AML-193 (cell line): ENCODE measurements around the gene BUB3.

ENCODE experiments used
- DNase-seq, 2 experiments: peaks; one replicate each; lab custom pipeline; 2025; lab: John Stamatoyannopoulos, UW

Gene BUB3, protein sequence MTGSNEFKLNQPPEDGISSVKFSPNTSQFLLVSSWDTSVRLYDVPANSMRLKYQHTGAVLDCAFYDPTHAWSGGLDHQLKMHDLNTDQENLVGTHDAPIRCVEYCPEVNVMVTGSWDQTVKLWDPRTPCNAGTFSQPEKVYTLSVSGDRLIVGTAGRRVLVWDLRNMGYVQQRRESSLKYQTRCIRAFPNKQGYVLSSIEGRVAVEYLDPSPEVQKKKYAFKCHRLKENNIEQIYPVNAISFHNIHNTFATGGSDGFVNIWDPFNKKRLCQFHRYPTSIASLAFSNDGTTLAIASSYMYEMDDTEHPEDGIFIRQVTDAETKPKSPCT

DNA sequence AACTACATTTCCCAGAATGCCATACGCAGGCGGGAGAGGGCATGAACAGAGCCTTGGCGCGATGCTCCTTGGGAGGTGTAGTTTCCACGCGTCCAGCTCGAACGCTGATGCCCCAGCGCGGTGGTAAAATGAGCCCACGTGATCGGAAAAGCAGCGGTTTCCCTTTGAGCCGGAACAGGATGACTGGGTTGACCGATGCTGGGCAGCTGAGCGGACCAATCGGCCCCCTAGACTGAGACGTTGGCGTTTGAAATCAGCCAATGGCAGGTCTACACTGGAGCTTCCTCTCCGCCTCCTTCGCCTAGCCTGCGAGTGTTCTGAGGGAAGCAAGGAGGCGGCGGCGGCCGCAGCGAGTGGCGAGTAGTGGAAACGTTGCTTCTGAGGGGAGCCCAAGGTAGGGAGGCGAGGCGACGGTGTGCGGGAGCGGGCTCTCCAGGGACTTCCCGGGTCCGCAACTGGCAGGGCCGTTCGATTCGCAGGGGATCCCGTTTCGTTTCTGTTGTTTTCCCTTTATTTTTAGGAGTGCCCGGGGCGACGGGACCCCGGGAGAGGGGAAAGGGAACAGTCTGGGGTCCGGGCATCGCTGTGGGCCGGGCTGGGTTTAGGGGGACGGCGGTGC lies at the start of gene BUB3:
Gene BUB3, plus strand, starts transcription at position 311 of the 619 bp plus-strand sequence. CDS start 516 bp downstream, outside the sequence.
- peak; percentile 98 for DNase-seq

DNA sequence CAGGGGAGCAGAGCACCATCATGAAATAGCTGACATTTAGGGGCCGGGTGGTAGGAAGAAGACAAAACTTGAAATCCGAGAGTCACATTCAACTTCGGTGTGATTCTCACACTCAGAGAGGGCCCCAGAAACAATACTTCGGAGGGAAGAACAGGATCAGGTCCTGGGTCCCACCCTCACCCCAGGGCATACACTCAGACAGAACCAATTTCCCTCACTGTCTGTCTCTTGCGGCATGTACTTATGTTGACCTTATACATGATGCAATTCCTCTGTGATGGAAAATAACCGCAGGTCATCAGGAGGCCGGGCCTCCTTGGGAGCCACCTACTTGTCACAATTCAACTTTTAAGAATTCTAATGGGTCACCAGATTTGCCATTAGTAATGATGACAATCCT lies 44.7 kb upstream of the BUB3 start:
- DNase-seq, result no peak

DNA sequence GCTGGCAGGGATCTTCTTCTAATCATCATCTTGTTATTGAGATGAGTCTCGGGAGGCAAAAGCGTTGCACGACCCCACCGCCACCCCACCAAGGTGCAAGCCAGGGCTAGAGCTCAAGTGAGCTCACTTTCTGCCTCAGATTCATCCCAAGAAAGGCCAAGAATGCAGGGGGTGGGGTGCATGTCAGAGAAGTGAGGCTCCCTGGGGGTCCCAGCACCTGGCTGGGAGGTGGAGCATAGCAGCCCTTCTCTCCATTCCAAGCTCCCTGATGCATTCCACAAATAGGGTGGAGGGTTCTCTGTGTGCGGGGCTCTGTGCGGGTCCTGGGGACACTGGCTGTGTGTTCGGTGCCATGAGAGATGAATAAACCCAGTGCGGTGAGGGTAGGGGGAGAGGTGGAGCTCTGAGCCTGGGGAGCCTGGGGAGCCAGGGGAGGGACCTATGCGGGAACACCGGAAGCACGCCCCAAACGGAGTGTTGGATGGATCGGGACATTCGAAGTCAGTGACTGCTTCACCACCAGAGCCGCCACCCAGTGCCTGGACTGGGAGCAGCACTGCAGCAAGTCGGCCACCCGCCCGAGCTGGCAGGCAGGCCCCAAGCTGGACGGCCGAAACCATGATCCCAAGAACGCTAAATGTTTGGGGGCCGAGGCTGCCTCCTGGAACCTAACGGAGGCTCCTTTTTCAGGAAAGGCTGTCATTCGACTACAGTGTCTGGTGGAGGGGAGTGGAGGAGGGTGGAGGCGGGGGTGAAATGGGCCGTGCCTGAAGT lies 36.4 kb upstream of the BUB3 start:
- no peak for DNase-seq

DNA sequence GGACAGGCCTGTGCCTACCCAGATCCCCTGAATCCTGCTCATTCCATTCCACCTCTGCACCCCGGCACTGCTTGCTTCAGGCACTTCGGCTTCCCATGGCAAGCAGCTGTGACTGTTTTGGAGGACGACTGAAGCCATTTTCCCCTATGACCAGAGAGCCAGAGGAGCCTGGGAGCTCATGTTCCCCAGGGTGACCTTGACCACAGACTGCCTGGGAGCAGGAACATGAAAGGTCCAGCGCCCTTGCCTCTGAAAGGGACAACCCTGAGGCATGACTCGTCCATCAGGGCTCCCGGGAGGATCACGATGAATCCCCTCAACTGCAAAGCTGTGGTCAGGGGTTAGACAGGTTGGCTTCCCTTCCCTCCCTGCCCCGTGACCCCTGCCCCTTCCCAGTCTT lies 35.1 kb upstream of the BUB3 start:
- DNase-seq, result no peak

DNA sequence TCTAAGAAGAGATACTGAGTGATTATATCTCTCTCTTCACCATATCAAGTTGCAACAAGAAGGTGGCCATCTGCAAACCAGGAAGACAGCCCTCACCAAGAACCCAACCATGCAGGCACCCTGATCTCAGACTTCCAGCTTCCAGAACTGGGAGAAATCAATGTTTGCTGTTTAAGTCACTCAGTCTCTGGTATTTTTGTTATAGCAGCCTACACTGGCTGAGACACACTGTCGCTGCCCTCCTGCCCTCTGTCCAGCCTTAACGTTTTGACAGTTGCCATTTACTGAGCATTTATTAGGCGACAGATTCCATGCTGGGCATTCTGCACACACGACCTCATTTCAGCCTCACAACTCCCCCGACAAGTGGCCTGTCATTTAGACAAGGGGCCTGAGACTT lies 28.0 kb upstream of the BUB3 start:
- DNase-seq, result no peak

DNA sequence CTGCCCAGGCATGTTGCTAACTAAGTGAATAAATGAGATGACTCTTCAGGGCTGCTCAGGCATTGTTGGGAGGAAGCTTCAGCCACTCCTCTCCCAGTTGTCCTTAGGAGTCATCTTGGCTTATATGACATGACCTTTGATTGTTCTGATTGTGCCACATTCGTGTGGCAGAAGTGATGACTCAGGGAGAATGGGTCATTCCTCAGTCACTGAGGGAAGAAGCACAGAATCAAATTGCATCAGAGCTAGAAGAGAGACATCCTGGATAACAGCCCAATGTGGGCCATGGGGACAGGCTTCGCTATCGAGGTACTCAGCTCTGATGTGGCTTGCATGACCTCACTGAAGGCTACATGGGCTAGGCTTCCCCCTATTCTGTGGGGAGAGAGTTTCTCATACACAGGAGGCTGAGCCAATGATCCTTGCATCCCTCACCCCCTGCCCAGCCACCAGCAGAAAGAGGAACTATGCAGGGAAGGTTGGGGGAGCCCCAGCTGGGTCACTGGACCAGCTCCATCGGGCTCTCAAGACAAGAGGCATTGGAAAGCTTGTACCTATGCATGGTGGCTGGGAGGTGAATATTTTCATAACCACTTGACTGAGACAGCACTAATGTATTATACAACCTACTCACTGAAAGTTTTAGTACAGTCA lies 24.5 kb upstream of the BUB3 start:
- no peak for DNase-seq

DNA sequence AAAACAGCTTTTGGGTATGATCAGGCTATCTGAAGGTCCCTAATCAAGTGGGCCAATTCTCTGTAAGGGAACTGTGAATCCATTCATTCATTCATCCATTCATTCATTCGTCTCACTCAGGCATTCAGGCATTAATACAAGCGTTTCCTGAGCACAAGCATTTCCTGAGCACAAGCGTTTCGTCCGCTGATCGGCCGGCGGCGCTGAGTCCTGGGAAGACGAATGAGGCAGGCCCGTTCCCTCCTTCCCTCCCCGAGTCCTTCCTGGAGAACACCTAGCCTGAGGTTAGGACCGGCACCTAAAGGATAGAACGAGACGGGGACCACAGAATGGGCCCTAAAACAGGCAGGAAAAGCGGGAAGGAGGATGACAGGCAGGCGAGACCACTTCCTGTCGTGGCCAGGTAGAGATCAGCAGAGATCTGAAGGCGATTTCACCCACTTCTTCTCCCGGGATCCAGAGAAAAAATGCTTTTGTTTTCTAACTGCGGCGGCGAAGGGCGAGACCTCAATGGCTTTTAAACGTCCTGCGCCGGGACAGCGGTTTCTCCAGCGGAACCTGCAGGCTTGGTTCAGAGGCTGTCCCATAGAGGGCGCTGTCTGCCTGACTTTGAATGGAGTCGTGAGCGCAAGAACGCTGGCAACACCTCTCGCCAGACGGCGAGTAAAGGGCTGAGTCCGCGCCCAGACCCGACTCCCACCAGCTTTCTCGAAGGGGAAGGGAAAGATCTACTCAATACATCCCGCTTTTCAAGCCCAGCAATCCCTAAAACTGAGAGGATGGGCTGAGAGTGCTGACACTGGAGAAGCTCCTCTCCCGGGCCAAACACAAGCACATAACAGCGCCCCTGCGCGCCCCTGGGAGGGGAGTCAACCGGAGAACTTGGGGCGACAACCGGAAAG lies 21.4 kb upstream of the BUB3 start:
- no peak for DNase-seq

DNA sequence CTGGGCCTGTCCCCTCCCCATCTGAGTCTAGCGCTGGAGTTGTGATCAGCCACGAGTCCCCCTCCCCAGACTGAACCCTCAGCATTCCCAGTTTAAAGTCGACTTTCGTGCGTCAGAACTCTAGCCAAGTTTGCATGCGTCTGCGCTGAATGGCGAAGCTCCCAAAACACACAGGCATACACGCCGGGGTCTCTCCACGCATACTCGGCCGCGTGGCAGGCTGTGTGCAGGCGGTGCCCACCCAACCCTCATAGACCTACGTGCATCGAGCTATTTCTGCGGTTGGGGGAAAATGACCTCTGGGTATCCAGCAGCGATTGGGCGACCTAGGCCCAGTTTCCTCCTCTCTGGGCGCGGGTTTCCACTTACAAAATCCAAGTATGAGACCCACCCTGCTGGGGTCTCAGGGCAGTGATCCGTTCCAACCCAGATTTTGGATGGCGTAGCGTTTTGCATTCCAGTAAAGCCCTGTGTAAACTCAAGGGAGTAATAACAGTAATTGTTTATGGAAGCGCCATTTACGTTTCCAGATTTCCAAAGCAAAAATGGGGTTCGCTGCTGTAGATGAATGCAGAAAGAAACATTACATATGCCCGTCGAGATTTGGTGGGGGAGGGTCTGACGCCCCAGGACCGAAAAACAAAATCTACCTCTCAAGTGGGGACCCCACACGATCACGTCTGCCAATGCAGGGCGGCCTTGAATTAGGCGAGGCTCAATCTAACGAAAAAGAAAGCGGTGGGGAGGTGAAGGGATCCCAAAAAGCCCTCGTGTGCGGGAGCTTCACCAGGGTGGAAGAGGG lies 20.5 kb upstream of the BUB3 start:
- DNase-seq, result no peak

DNA sequence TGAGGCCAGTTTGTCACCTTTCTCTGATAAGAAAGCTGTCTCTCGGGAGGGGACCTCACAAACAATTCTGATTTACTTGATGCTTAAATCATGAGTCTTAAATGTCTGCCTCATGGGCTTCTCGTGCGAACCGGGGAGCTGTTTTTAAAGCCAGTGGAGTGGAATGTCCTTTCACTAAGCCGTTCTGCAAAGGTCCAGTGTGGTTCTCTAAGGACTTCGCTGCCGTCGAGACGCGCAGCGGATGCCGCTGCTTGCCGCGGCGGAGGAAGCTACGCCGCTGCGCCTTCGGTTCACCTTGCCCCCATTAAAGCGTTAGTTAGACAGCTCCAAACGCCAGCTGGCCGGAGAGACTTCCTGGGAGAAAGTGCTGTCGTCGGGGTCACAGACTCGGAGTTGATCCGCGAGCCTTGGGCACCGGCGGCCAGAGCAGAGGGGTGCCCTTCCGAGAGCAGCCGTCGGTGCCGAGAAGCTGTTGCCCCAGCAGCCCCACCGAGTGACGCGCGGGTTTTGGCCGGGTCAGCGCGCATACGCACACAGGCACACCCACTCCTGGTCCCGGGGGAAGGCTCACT lies 19.8 kb upstream of the BUB3 start:
- no peak for DNase-seq

DNA sequence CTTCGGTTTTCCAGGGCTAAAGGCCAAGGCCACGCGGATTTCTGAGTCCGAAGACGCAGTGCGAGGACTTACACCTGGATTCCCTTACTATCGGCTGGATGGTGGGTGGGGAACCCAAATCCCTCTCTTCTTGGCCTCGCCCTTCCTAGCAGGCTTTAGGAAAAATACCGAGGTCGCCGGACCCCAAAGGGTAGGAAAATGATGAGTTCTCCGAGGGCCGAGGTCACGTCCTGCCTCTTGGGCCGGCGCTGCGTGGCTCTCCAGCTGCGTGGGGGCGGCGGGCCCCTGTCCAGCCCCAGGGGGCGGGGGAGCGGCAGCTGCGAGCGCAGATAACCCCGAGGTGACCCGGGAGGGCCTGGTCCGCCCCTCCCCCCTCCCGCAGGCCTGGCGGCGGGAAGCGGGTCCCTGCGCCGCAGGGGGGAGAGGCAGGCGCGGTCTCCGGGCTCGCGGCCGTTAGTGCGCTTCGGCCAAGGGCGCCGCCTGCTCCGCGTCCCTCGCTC lies 19.2 kb upstream of the BUB3 start:
- no peak for DNase-seq

DNA sequence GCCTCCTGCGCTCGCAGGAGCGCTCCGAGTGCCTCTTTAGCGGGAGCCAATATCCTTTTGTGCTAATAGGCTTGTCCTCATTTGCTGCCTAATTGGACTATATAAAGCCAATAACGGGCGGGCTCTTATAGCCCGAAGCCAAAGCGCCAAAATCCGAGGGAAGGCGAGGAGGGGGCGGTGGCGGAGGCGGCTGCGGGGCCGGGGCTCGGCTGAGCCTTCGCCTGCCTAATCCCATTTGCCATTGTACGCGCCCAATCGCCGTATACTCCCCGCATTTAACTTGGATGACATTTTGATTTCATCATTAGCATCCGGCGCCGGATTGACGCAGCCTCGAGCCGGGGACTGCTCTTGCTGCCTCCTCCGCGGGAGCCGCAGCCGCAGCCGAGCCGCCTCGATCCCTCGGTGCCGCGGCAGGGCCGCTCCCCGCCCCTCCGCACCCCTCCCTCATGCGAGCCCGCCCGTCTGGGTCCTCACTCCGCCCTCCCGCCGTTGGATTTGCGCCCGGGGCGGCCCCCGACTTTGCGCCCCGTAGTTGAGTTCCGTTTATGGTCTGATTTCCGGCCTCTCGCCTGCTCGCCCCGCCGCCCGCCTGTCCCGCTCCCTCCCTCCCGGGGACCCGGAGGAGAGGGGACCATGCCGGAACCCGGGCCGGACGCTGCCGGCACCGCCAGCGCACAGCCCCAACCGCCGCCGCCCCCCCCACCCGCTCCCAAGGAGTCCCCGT lies 18.6 kb upstream of the BUB3 start, which contains the start of gene HMX3:
Gene HMX3, plus strand, starts transcription at position 556 of the 727 bp plus-strand sequence. Its CDS starts 81 bp downstream, at position 637.
- no peak for DNase-seq

DNA sequence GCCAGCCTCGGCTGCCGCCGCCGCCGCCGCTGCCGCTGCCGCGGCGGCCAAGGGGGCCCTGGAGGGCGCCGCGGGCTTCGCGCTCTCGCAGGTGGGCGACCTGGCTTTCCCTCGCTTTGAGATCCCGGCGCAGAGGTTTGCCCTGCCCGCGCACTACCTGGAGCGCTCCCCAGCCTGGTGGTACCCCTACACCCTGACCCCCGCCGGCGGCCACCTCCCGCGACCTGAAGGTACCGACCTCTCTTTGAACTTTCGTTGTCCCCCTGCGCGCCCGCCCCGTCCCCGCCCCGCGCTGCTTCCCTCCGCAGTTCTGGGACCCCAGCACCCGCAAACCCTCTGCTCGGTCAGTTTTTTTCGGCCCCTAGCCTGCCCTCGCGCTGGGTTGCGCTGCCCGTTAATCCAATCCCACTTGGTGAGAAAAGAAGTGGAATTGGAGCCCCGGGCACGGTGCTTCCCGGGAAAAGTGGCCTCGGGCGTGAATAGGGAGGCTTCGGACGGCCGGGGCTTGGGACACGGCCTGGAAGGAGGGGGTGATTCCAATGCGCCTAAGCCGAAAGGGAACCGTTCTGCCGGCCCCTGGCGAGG lies 17.9 kb upstream of the BUB3 start:
- DNase-seq, result no peak

DNA sequence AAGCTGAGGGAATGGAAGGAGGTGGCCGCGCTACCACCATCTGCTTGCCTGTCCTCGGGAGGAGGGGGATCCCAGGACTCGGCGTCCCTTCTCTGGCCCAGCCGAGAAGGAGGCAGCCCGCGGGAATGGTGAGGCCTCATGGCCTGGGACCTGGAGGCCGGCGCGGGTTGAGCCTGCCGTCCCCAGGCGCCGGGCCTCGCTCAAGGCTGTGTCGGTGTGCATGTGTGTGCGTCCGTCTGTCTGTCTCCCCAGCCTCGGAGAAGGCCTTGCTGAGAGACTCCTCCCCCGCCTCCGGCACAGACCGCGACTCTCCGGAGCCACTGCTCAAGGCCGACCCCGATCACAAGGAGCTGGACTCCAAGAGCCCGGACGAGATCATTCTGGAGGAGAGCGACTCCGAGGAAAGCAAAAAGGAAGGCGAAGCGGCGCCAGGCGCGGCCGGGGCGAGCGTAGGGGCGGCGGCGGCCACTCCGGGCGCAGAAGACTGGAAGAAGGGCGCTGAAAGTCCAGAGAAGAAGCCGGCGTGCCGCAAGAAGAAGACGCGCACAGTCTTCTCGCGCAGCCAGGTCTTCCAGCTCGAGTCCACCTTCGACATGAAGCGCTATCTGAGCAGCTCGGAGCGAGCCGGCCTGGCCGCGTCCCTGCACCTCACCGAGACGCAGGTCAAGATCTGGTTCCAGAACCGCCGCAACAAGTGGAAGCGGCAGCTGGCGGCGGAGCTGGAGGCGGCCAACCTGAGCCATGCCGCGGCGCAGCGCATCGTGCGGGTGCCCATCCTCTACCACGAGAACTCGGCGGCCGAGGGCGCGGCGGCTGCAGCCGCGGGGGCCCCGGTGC lies 17.2 kb upstream of the BUB3 start:
- no peak for DNase-seq

DNA sequence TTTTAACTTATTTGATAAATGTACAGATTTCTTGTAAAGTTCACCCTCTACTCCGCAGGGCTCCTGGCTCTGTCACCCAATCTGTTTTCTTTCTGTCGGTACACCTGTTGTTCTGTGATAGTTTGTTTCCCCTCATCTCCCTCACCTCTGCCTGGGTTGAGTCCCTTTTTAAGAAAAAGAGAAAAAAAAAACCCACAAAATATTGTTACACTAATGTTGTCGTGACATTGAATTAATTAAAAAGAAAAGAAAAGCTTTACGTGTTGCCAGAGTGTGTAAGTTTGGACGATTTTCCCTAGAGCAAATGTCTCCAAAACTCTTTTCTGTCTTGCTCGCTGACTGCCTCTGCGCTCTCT lies 15.1 kb upstream of the BUB3 start:
- no peak for DNase-seq

DNA sequence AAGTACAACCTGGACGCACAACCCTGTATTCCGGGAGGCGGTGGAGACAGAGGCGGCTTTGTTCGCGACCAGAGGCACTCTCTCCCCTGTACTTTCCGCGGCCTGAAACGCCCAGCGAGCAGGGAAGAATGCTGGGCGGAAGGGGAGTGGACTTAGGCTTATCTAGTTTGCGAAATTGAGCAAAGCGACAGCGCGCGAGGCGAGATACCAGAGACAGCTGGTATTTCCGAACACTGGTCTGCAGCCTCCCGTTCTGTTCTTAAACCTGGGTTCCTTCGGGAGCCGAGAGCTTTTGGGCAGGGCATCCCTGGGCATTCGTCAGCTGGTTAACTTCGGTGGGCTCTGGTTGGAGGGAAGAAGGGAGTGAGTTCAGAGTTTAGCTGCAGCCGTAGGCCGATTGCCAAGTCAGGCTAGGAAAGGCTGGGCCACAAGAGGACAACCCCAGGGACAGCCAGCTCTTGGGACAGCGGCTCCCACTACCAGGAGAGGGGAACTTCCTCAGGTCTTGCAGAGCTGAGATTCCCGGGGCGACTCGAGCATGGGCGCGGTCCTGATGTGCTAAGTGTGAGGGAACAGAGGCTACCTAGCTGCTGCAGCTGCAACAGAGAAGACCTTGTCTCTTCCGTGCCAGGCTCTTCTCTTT lies 14.6 kb upstream of the BUB3 start:
- DNase-seq, result no peak

DNA sequence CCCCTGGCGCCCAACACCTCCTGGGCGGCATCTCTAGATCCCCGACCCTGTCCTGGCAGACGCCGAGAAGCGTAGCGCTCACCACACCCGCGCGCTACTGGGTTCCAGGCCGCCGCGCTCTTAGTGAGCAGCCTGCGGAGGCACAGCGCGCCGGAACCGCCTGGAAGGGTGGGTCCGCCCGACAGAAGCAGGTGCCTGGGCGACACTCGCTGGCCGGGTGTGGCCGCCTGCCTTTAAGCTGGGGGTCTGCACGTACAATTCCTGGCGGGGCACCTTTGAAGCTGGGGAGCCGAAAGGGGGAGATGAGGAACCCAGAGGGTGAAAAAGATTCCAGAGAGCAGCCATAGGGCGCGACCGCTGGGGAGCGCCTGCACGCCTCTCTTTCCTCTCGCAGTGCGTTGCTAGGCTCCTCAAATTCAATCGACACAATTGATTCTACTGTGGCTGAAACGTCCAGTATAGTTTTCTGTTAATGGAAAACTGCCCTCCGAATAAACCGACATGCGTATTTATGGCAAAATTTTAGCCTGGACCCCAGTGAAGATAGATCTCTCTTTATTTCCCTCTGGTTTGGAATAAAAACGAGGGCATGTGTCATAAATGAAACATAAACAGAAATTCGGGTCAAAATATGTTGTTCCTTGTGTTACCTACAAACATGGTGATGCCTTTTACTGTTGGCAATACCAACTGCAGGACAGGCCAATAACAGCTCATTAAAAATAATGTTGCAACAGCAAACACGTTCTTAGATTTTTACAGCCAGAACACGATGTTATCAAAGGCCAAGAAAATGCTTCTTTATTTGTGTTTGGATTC lies 13.8 kb upstream of the BUB3 start:
- no peak for DNase-seq

DNA sequence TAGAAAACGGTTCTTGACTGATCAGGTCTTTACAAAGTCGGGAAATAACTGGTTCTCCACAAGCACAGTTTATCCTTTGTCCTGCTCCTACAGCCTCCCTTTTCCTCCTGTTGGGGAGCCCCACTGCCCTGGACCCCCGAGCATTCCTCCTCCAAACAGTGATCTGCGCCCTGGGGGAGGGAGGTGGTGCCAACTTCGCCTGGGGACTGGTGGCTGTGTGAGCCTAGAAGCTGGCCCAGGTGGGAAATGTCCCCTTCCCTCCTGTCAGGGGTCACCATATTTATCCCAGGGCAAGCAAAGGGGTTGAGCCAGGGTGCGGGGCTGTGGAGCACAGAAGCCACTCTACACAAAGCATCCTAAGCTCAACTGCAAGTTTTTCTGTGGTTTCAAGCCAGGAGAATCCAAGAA lies 13.2 kb upstream of the BUB3 start:
- no peak for DNase-seq
